ENCODE data around the gene RORB. TPM values are rescaled to one million over a fixed set of nuclear protein-coding genes. Genes with fewer than 3 reads are reported as not detected.

RORB gene
- total RNA-seq (2022; extraction: Qiagen RNA extraction), result not detected in 5 replicates

GRCh38 chr9:74496819-74497747 is at the start of gene RORB:
Gene RORB, plus strand, starts transcription at chr9:74497335. Its CDS starts 642 bp downstream, at chr9:74497977.

Data from A549 treated with dexamethasone at 1 μM for 4 hours (cell line).